A549 (cell line): ENCODE results near the gene IQCC. TPM values are rescaled to one million over a fixed set of nuclear protein-coding genes. Genes with fewer than 3 reads are reported as not detected.

Experiments
- ATAC-seq, 2 experiments: fragments of 200-7000 bp in 1 of 2; fragments of >200 bp in 1 of 2; cut with Nextera tagmentation in 1 of 2; cut with Tn5 transposase in 1 of 2; 3 replicates each; pipeline versions ENCODE4 v1.8.0 to v1.9.1; 2018 to 2020; ENCODE audit warnings: mild to moderate bottlenecking in 1 of 2, moderate library complexity in 1 of 2
- CTCF ChIA-PET: fragments of 300-600 bp; sonication (Branson Sonifier 250); formaldehyde crosslinking; extraction: SDS; loops from one replicate; lab custom pipeline; 2021; ENCODE audit warnings: antibody characterized with exemption, inconsistent platforms; lab: Yijun Ruan, JAX
- POLR2A ChIA-PET: fragments of 350-600 bp; formaldehyde crosslinking; extraction: SDS; loops from one replicate; lab custom pipeline; 2021; ENCODE audit warnings: antibody characterized with exemption, inconsistent platforms; lab: Yijun Ruan, JAX
- DNase-seq, 2 experiments: peaks; one replicate each; pipeline versions ENCODE4 v3.0.0 to v3.0.0-alpha.2; 2011 to 2016; ENCODE audit warnings: low read depth in 1 of 2, low spot score in 1 of 2
- FAIRE-seq: peaks from 2 replicates; lab custom pipeline; 2011; peaks lifted over from hg19 to GRCh38; lab: Jason Lieb, UNC
- H3K27ac ChIP-seq, 2 experiments: fragments of >200 bp; sonication (Bioruptor Twin); formaldehyde crosslinking; 3 replicates each; pipeline ENCODE4 v1.5.1; 2016 to 2017
- H3K4me1 ChIP-seq: fragments of >200 bp; sonication (Bioruptor Twin); formaldehyde crosslinking; 3 replicates; pipeline ENCODE4 v1.6.1; 2016
- H3K4me2 ChIP-seq: fragments of >200 bp; sonication (Bioruptor Twin); formaldehyde crosslinking; 3 replicates; pipeline ENCODE4 v1.6.1; 2016
- H3K4me3 ChIP-seq: fragments of >200 bp; sonication (Bioruptor Twin); formaldehyde crosslinking; 3 replicates; pipeline ENCODE4 v1.5.1; 2016
- H3K9me3 ChIP-seq: fragments of >200 bp; sonication (Bioruptor Twin); formaldehyde crosslinking; 3 replicates; pipeline ENCODE4 v1.6.1; 2016
- BHLHE40 ChIP-seq: IDR thresholded peaks from 2 replicates; pipeline ENCODE4 v1.6.1; 2012; ENCODE audit warnings: low read depth, low read length, inconsistent platforms
- CBX8 ChIP-seq: fragments of 200-600 bp; sonication (generic); IDR thresholded peaks from 2 replicates; pipeline ENCODE4 v1.6.1; 2016
- CEBPB ChIP-seq, 2 experiments: fragments of >200 bp in 1 of 2; sonication (Bioruptor Twin) in 1 of 2; formaldehyde crosslinking in 1 of 2; IDR thresholded peaks; 2 replicates each; pipeline ENCODE4 v1.6.1; 2012 to 2016
- CHD2 ChIP-seq: fragments of 150-350 bp; IDR thresholded peaks from 2 replicates; pipeline ENCODE4 v1.6.1; 2014; ENCODE audit warnings: low read length; ENCODE audit not compliant: partially characterized antibody
- EHF ChIP-seq: fragments of 250-450 bp; sonication (Bioruptor Pico); IDR thresholded peaks from 2 replicates; pipeline ENCODE4 v1.5.0; 2020; ENCODE audit warnings: mild to moderate bottlenecking
- FOSL2 ChIP-seq, 2 experiments: fragments of 450-650 bp in 1 of 2; fragments of >200 bp in 1 of 2; sonication (Bioruptor Twin) in 1 of 2; formaldehyde crosslinking; IDR thresholded peaks; 2 replicates each; pipeline versions ENCODE4 v1.5.0 to v1.6.1; 2016 to 2020; ENCODE audit warnings: mild to moderate bottlenecking in 1 of 2, moderate library complexity in 1 of 2
- FOXS1 ChIP-seq: fragments of 250-450 bp; sonication (Bioruptor Pico); IDR thresholded peaks from 2 replicates; pipeline ENCODE4 v1.5.0; 2020; ENCODE audit warnings: mild to moderate bottlenecking, moderate library complexity
- GATA3 ChIP-seq: IDR thresholded peaks from 2 replicates; pipeline ENCODE4 v1.6.1; 2012; ENCODE audit warnings: borderline replicate concordance
- HOXB5 ChIP-seq: fragments of 250-450 bp; sonication (Bioruptor Pico); IDR thresholded peaks from 2 replicates; pipeline ENCODE4 v1.5.0; 2020; ENCODE audit warnings: mild to moderate bottlenecking, moderate library complexity
- KDM1A ChIP-seq: fragments of 200-600 bp; sonication (generic); IDR thresholded peaks from 2 replicates; pipeline ENCODE4 v1.6.1; 2016; ENCODE audit warnings: low read depth, mild to moderate bottlenecking
- MAX ChIP-seq: IDR thresholded peaks from 2 replicates; pipeline ENCODE4 v1.6.1; 2012
- MYC ChIP-seq: IDR thresholded peaks from 2 replicates; pipeline ENCODE4 v1.6.1; 2012; ENCODE audit warnings: mild to moderate bottlenecking, inconsistent platforms, low read length, improper control_type of control experiment, borderline replicate concordance
- NFE2L2 ChIP-seq: fragments of 150-350 bp; conservative IDR thresholded peaks from 2 replicates; pipeline ENCODE4 v1.6.1; 2014; ENCODE audit warnings: low read length
- NPAS2 ChIP-seq: fragments of 250-450 bp; sonication (Bioruptor Pico); IDR thresholded peaks from 2 replicates; pipeline ENCODE4 v1.8.0; 2022; ENCODE audit warnings: mild to moderate bottlenecking, moderate library complexity, borderline replicate concordance
- PHF8 ChIP-seq: fragments of 200-600 bp; sonication (generic); IDR thresholded peaks from 2 replicates; pipeline ENCODE4 v1.6.1; 2016; ENCODE audit warnings: low read depth, mild to moderate bottlenecking, antibody characterized with exemption, moderate library complexity, borderline replicate concordance
- POLR2A ChIP-seq: IDR thresholded peaks from 2 replicates; pipeline ENCODE4 v1.6.1; 2012; ENCODE audit warnings: mild to moderate bottlenecking, low read length
- RAD21 ChIP-seq, 2 experiments: fragments of >200 bp in 1 of 2; sonication (Bioruptor Twin) in 1 of 2; formaldehyde crosslinking in 1 of 2; IDR thresholded peaks in 1 of 2; conservative IDR thresholded peaks in 1 of 2; 2 replicates in 1 of 2; 3 replicates in 1 of 2; pipeline ENCODE4 v1.6.1; 2012 to 2018; ENCODE audit warnings: inconsistent platforms in 1 of 2
- REST ChIP-seq: fragments of 200-600 bp; sonication (generic); IDR thresholded peaks from 2 replicates; pipeline ENCODE4 v1.6.1; 2016; ENCODE audit warnings: antibody characterized with exemption, mild to moderate bottlenecking, moderate library complexity
- SREBF2 ChIP-seq: fragments of 450-650 bp; IDR thresholded peaks from 2 replicates; pipeline ENCODE4 v1.6.1; 2014; ENCODE audit warnings: mild to moderate bottlenecking, moderate library complexity
- TFCP2L1 ChIP-seq: fragments of 250-450 bp; sonication (Bioruptor Pico); IDR thresholded peaks from 2 replicates; pipeline ENCODE4 v1.5.0; 2021; ENCODE audit warnings: mild to moderate bottlenecking
- TP53 ChIP-seq: fragments of 250-450 bp; sonication (Bioruptor Pico); IDR thresholded peaks from 2 replicates; pipeline ENCODE4 v1.5.0; 2021; ENCODE audit warnings: mild to moderate bottlenecking, moderate library complexity
- ZFP36 ChIP-seq: fragments of 450-650 bp; IDR thresholded peaks from 2 replicates; pipeline ENCODE4 v1.6.1; 2014; ENCODE audit warnings: borderline replicate concordance; ENCODE audit not compliant: partially characterized antibody
- WGBS: methylation state at CpG from one replicate; pipeline ENCODE4 v1.1.6; 2017; ENCODE audit errors: missing lambda C conversion rate; 5-methylcytosine and 5-hydroxymethylcytosine counted together
- polyA plus RNA-seq, 4 experiments: library from polyadenylated mRNA; depleted of rRNA in 3 of 4; stranded (reverse); fragments of >200 nt; fragmentation: RNase III in 1 of 4; extraction: RNeasy Plus Mini Kit Qiagen cat#74134 plus additional on column Dnase treatment in 1 of 4; gene quantifications; 2 replicates in 3 of 4; 3 replicates in 1 of 4; pipeline ENCODE4 v1.2.3, GENCODE V29; 2011 to 2017
- TF ChIP-seq, protein P1 (sequence below): fragments of >200 bp; sonication (Bioruptor Twin); formaldehyde crosslinking; IDR thresholded peaks from 3 replicates; pipeline ENCODE4 v1.5.1; 2016
- TF ChIP-seq, protein P2 (sequence below): fragments of 150-350 bp; IDR thresholded peaks from 2 replicates; pipeline ENCODE4 v1.6.1; 2014; ENCODE audit warnings: low read depth, mild to moderate bottlenecking, low read length

Gene IQCC
- polyA plus RNA-seq, 2 of the 4 experiments (the other 2 are of a cell fraction) = 1.6 to 2.0 TPM

DNA sequence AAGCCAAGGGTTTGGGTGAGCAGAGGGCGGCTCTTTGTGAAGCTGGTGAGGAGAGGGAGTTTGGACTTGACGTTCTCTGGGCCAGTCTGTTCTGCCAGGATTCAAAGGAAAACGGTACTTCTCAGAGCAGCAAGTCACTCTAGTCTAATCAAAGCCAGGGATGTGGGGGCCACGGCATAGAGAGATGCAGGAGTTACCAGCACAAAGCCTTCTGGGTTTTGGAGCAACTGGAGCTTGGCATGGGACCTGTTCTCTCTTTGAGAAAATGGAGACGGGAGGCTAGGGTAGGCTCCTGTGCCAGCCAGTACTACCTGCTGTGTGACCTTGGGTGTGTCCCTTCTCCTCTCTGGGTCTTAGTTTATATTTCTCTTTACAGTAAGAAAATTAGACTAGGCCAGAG lies 23.9 kb upstream of the IQCC start:
- no peak for ATAC-seq
- FAIRE-seq = no peak
- CTCF ChIA-PET = interaction anchor here (0.6 to 1.7 kb wide), 3 partner anchors 59 to 135 kb away, joined by 3 to 5 read pairs (median 3); no protein-coding TSS in a partner anchor
- peak overlapping the region; percentile 95 for H3K4me2 ChIP-seq
- no peak for DNase-seq
- TF ChIP-seq ZFP36 = no peak
- TF ChIP-seq REST = no peak
- no peak for TF ChIP-seq HOXB5 (CRISPR knock-in tag)
- TF ChIP-seq GATA3 = no peak
- TF ChIP-seq CEBPB (IDR thresholded peaks at IDR 0.05) = no peak
- TF ChIP-seq TP53 = no peak
- TF ChIP-seq, protein P1, sequence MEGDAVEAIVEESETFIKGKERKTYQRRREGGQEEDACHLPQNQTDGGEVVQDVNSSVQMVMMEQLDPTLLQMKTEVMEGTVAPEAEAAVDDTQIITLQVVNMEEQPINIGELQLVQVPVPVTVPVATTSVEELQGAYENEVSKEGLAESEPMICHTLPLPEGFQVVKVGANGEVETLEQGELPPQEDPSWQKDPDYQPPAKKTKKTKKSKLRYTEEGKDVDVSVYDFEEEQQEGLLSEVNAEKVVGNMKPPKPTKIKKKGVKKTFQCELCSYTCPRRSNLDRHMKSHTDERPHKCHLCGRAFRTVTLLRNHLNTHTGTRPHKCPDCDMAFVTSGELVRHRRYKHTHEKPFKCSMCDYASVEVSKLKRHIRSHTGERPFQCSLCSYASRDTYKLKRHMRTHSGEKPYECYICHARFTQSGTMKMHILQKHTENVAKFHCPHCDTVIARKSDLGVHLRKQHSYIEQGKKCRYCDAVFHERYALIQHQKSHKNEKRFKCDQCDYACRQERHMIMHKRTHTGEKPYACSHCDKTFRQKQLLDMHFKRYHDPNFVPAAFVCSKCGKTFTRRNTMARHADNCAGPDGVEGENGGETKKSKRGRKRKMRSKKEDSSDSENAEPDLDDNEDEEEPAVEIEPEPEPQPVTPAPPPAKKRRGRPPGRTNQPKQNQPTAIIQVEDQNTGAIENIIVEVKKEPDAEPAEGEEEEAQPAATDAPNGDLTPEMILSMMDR = no peak
- no peak for TF ChIP-seq FOSL2 (IDR thresholded peaks at IDR 0.05)
- TF ChIP-seq FOSL2 (CRISPR knock-in tag; IDR thresholded peaks at IDR 0.05) = no peak
- TF ChIP-seq CHD2 = no peak
- TF ChIP-seq, protein P2, sequence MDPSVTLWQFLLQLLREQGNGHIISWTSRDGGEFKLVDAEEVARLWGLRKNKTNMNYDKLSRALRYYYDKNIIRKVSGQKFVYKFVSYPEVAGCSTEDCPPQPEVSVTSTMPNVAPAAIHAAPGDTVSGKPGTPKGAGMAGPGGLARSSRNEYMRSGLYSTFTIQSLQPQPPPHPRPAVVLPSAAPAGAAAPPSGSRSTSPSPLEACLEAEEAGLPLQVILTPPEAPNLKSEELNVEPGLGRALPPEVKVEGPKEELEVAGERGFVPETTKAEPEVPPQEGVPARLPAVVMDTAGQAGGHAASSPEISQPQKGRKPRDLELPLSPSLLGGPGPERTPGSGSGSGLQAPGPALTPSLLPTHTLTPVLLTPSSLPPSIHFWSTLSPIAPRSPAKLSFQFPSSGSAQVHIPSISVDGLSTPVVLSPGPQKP = no peak
- TF ChIP-seq CBX8 = no peak
- TF ChIP-seq POLR2A = no peak
- TF ChIP-seq PHF8 = no peak
- no peak for TF ChIP-seq MYC
- TF ChIP-seq EHF (CRISPR knock-in tag) = no peak
- TF ChIP-seq FOXS1 = no peak
- no peak for TF ChIP-seq NFE2L2
- TF ChIP-seq, all 56 proteins: peak for 0
- H3K4me1 ChIP-seq = peaks cover 36% of the 10 kb centered on the region
- peak overlapping the region in 1 of 2 experiments; percentile 94; a peak in 3 of 6 replicates for H3K27ac ChIP-seq
- 83% methylated on average over 5 of the region's 5 CpGs for WGBS
- POLR2A ChIA-PET = no interaction called here
- H3K9me3 ChIP-seq = no peaks in the 10 kb centered on the region
- H3K4me3 ChIP-seq = peak overlapping the region; percentile 90; the same call in 2 of the 3 replicates

- Histone ChIP-seq H3K9me3 (no peaks in the 10 kb centered on the region), H3K27ac (no peak overlapping the region), H3K4me1 (peaks cover 36% of the 10 kb centered on the region), H3K4me3 (no peak overlapping the region), H3K4me2 (peak overlapping the region; percentile 95)
- ChIA-PET CTCF (interaction anchor here (0.6 to 1.7 kb wide), 3 partner anchors 60 to 134 kb away, joined by 3 to 5 read pairs (median 3); no protein-coding TSS in a partner anchor), POLR2A (no interaction called here)
- no peak for FAIRE-seq
- WGBS = 85% methylated on average over 6 of the region's 6 CpGs
- TF ChIP-seq MYC = no peak
- no peak for TF ChIP-seq GATA3
- ATAC-seq = no peak
- DNase-seq = no peak
Observed at GRCh38 chr1:32182060-32182459, 23.4 kb upstream of the IQCC start.

DNA sequence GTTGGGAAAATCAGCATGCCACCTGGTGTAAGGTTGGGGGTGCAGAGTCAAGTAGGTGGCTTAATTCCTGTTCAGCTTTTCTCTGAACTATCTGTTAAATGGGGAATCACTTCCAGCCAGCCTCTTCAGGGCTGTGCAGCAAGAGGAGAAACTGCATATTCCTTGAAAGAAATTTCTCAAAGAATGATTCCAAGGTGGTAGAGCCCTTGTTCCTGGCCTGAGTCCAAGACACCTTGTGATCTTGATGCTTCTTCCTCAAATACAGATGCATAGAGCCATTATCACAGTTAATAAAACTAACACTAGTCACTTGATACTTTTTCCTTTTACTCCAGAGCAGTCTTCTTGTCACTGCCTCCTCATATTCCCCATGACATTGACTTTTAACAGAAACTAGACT lies 20.8 kb upstream of the IQCC start:
- TF ChIP-seq TFCP2L1 (CRISPR knock-in tag) (no peak), BHLHE40 (no peak), NPAS2 (CRISPR knock-in tag) (no peak), ZFP36 (no peak), SREBF2 (no peak), RAD21 (conservative IDR thresholded peaks at IDR 0.05 in 1 of 2, IDR thresholded peaks at IDR 0.05 in 1 of 2) (no peak), KDM1A (no peak), MAX (no peak)
- peaks cover 25% of the 10 kb centered on the region for H3K4me1 ChIP-seq
- H3K4me3 ChIP-seq = no peak overlapping the region
- no peak overlapping the region for H3K27ac ChIP-seq
- DNase-seq (no peak), FAIRE-seq (no peak), ATAC-seq (no peak)
- CTCF ChIA-PET = no interaction called here
- H3K9me3 ChIP-seq = no peaks in the 10 kb centered on the region
- POLR2A ChIA-PET = interaction anchor here (0.6 kb wide), 1 partner anchor 95 kb away, joined by 4 read pairs; no protein-coding TSS in a partner anchor
- H3K4me2 ChIP-seq = no peak overlapping the region
